Measurements from ENCODE around the gene COL15A1.

The COL15A1 gene

DNA sequence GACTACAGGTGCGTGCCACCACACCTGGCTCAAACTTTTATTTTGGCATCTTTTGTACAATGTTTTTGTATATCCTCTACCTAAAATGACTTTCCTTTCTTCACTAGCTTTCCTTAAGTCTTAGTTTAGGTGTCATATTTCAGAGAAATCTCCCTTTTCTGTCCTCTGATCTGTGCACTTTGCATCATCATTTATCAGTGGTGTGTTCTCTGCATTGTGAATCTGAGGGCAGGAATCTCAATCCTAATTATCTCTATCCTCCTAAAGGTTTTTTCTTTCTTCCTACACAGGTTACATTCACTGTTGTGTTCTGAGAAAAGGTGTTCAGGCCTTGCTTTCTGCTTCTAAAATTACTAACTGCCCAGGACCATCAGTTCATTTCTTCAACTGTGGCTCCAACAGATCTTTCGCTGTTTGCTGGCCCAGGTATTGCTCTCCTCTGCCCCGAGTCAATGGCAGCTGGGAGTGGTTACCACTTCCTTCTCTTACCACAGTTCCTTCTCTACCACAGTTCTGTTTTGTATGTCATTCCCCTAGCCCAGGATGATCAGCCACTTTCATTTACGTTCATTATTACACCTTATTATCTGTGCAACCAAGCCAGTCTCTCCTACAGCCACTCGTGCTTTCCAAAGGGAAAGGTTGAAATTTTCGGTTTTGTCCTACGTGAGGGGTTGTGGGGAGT is 175.2 kb downstream of the COL15A1 start:
- peak; percentile 46 to 62 for DNase-seq

- no peak for DNase-seq
Observed at GRCh38 chr9:99119976-99120655, 176.4 kb downstream of the COL15A1 start.
